Ureter (tissue), 1 donor: Measurements from ENCODE around the gene OCEL1. TPM values are rescaled to one million over a fixed set of nuclear protein-coding genes. Genes with fewer than 3 reads are reported as not detected.
"Not testable (repeated sequence)": the region's sequence is repeated elsewhere in the genome, so short reads cannot be mapped to it uniquely, and the experiment has no call there.

Experiments used
- DNase-seq: peaks from one replicate; pipeline ENCODE4 v3.0.0-alpha.2; 2020; ENCODE audit warnings: low spot score
- total RNA-seq: library from RNA; stranded (reverse); gene quantifications from one replicate; pipeline ENCODE4 v1.2.4, GENCODE V29; 2023
- donor health status: DM: yes; HTN: yes; CAD: no.

Gene OCEL1
- total RNA-seq, 1 donor from 2014 or later = 21.9 TPM

DNA sequence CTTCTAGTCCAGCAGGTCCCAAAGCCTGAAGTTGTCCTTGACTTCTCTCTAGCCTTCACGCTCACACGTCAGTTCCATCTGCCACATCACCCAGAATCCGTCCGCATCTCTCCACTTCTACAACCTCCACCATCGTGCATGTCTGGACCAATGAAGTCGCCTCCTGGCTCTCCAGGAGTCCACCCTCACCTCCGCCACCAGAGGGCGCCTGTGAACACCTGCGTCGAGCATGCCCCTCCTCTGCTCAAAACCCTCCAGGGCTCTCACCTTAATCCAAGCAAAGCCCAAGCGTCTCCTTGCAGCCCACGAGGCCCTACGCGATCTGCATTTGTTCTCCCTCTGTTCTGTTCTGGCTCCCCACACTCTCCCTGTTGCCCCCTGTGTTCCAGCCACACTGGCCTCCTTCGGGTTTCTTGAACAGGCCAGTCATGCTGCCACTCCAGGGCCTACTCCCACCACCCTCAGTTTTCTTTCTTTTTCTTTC, 34.9 kb downstream of the OCEL1 start:
- peak; percentile 84 for DNase-seq

DNA sequence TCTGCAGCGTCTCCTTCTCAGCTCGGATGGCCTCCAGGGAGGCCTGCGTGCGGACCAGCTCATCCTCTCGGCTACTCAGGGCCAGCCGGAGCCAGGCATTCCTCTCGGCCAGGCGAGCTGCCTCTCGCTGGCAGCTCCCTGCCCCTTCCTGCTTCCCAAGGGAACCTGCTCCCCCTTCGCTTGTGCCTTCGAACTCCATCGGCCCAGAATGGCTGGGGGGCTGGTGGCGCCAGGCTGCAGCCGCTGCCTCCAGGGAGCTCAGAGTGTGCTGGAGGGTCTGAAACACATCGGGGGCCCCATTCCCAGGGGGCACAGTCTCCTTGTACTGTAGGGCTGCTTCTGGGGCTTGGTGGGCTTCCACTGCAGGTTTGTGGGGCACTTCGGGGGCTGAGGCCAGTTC, 36.5 kb downstream of the OCEL1 start:
- no peak for DNase-seq

DNA sequence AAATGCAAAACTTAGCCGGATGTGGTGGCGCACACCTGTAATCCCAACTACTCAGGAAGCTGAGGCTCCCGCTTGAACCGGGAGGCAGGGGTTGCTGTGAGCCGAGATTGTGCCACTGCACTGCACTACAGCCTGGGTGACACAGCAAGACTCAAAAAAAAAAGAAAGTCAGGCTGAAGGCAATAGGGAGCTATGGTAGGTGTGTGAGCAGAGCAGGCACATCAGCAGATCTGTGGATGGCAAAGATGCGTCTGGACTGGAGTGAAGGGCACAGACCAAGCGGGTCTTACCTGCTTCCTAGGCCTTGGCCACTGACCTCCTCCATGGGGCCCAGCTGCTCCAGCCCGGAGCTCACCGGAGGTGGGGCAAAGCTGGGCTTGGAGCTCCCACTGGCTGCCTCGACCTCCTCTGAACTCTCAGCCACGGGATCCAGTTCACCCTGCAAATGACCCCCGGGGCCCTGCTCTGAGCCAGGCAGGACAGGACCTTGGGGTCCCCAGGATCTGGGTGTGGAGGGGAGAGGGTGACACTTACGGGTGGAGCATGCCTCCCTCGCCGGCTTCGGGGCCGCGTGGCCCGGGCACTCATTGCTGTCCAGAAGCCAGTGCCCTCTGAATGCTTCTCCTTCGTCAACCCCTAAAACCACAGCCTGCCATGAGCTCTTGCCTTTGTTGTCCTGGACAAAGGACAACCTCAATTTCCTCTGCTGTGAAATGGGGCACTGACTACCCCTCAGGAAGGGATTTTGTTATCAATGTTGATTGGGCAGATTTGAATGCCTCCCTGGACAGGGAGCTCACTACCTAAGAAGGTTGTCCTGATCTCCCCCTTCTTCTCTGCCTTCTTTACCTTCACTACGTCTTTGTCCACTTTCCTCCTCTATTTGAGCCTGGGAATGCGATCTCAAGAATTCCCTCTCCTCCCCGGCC, 38.0 kb downstream of the OCEL1 start:
- no peak for DNase-seq

DNA sequence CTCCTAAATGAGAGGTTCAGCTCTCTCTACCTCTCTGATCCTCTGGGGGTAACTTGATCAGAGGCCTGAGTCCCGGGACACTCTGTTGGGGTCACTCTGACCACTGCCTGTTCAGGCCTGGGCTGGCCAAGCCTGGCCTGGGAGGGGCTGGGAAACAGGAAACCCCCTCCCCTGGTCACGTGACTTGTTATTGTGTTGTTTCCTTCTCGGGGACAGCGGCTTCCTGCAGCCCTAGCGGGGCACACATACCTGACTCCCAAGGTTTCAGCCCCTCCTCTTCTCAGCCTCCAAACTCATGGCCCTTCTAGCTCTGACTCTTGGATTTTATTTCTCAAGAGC, 38.6 kb downstream of the OCEL1 start, which contains the start of gene USHBP1:
USHBP1 (minus strand) TSS at position 105 of the 339 bp plus-strand sequence. CDS start 446 bp downstream, outside the sequence.
- no peak for DNase-seq

DNA sequence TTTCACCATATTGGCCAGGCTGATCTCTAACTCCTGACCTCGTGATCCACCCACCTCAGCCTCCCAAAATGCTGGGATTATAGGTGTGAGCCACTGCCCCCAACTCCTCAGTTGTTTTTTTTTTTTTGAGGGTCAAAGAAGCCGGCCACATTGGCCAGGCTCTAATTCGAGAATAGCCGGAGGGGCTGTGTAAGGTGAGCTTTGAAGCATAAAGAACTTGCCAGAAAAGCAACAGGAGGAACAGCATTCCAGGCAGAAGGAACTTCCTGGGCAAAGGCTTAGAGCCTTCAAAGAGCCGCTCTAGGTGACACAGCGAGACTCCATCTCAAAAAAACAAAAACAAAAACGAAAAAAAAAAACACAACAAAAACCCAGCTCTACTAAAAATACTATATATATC, 40.0 kb downstream of the OCEL1 start:
- no peak for DNase-seq

DNA sequence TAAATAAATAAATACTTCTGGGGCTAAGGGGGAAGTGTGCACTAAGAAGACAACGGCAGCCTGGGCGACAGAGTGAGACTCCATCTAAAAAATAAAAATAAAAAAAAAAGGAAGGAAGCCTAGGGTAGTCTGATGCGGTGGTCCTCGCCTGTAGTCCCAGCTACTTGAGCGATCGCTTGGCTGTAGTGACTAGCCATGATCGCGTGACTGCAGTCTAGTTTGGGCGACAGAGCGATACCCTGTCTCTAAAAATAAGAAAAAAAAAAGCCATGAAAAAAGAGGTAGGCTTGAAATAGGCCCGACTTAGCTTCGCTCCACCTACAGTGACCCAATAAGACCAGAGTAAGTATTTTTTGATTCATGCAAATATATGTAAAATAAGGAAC, 40.6 kb downstream of the OCEL1 start:
- no peak for DNase-seq

DNA sequence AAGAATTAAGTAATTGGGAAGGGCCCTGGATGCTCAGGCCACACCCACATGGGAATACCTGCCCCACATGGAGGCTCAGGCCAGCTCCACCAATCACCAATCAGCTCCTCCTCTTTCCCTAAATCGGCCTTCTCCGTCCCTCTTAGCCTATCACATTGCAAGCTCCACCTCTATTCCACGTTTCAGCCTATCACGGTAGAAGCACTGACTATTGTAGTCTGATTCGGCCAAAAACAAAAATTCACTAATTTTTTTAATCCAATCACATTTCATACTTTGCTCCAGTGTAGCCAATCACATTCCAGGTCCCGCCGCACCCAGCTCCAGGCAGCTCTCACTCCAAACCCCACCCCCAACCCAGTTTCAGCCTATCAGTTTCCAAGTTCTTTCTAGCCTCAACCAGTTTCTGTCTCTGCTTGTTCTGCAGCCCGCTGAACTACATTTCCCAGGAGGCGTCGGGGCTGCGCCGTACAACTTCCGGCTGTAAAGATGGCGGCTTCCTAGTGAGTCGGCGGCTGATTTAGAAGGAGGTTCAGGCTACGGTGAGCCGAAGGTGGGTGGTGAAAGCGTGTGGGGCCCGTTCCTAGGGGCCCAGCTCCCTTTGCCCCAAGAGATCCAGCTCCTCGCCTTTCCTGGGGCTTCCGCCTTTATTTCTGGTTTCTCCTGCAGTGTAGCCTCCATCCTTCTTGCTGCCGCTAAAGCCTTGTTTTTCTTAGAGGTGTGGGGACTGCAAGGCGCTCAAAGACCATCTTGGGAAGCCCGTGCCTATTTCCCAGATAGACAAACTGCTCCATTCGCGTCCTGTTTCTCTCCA, 41.2 kb downstream of the OCEL1 start, which contains the start of gene BABAM1:
BABAM1 (plus strand) TSS at position 469 of the 814 bp plus-strand sequence. CDS start 1,364 bp downstream, outside the sequence.
- peak; percentile 97 for DNase-seq

DNA sequence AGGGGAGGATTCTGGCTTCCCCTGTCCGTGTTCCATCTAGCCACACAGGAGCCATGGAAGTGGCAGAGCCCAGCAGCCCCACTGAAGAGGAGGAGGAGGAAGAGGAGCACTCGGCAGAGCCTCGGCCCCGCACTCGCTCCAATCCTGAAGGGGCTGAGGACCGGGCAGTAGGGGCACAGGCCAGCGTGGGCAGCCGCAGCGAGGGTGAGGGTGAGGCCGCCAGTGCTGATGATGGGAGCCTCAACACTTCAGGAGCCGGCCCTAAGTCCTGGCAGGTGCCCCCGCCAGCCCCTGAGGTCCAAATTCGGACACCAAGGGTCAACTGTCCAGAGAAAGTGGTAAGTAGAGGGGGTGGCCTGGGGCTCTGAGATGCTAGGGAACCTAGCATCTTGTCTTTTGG, 42.7 kb downstream of the OCEL1 start:
- DNase-seq = no peak

DNA sequence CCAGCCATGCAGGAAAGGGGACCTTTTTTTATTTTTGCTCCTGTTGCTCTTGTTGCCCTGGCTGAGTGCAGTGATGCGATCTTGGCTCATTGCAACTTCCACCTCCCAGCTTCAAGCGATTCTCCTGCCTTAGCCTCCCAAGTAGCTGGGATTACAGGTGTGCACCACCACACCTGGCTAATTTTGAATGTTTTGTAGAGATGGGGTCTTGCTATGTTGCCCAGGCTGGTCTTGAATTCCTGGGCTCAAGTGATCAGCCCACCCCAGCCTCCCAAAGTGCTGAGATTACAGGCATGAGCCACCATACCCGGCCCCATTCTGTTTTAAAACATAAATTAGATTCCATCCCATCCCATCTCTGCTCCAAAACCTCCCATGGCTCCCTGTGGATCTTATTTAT, 48.9 kb downstream of the OCEL1 start:
- not testable (repeated sequence) for DNase-seq

DNA sequence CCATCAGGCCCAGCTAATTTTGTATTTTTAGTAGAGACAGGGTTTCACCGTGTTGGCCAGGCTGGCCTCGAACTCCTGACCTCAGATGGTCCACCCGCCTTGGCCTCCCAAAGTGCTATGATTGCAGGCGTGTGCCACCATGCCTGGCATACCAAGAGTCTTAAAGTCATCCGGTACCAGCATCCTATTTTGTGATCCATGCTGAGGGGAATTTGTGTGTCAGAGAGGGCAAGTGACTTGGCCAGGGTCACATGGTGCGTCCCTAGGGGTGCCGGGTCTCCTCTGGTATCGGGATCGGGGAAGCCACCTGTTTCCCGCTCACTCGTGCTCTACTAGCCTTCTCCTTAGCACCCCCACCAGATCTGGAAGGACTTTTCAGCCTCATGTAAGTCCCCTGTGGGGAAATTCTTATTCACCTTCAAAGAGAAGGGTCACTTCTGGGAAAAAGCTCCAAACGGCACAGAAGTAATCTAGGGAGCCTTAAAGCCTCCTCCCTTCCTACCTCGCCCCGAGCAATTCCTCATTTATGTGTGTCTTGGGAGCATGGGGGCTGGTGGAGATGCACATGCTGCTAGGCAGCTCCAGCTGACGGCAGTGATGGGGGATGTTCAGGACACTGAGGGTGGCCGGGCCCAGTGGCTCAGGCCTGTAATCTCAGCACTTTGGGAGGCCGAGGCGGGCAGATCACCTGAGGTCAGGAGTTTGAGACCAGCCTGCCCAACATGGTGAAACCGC, 49.6 kb downstream of the OCEL1 start:
- DNase-seq = no peak

Other genes starting within 250 kb of the OCEL1 start
- gene CPAMD8, start 199.4 kb upstream of the OCEL1 start, total RNA-seq = 51.8 TPM
- gene HAUS8, start 150.8 kb upstream of the OCEL1 start, total RNA-seq = 10.8 TPM
- gene MYO9B, start 150.4 kb upstream of the OCEL1 start, total RNA-seq = 77.3 TPM
- 20.2 TPM for gene USE1, start 10.9 kb upstream of the OCEL1 start, total RNA-seq
- gene NR2F6, start 19.7 kb downstream of the OCEL1 start, total RNA-seq = 72.1 TPM
- gene USHBP1, start 38.5 kb downstream of the OCEL1 start, total RNA-seq = 7.2 TPM
- gene BABAM1, start 41.2 kb downstream of the OCEL1 start, total RNA-seq = 67.7 TPM
- gene ANKLE1, start 55.7 kb downstream of the OCEL1 start, total RNA-seq = 0.23 TPM
- 6.3 TPM for gene ABHD8, start 77.2 kb downstream of the OCEL1 start, total RNA-seq
- gene MRPL34, start 79.6 kb downstream of the OCEL1 start, total RNA-seq = 48.5 TPM
- 32.0 TPM for gene DDA1, start 83.3 kb downstream of the OCEL1 start, total RNA-seq
- 7.9 TPM for gene ANO8, start 108.6 kb downstream of the OCEL1 start, total RNA-seq
- gene GTPBP3, start 111.3 kb downstream of the OCEL1 start, total RNA-seq = 30.3 TPM
- gene PLVAP, start 151.1 kb downstream of the OCEL1 start, total RNA-seq = 159 TPM
- gene CCDC194, start 168.0 kb downstream of the OCEL1 start, total RNA-seq = 0.86 TPM
- 45.8 TPM for gene BST2, start 179.4 kb downstream of the OCEL1 start, total RNA-seq
- gene MVB12A, start 193.8 kb downstream of the OCEL1 start, total RNA-seq = 33.0 TPM
- 0.31 TPM for gene TMEM221, start 222.4 kb downstream of the OCEL1 start, total RNA-seq
- gene NXNL1, start 234.7 kb downstream of the OCEL1 start, total RNA-seq = not detected
- 17.1 TPM for gene SLC27A1, start 244.3 kb downstream of the OCEL1 start, total RNA-seq